Lower leg skin (tissue), 4 donors: ENCODE results near the gene AKNAD1. TPM values are rescaled to one million over a fixed set of nuclear protein-coding genes. Genes with fewer than 3 reads are reported as not detected.

ENCODE experiments used
- DNase-seq, 2 donors: peaks; one replicate each; pipeline ENCODE4 v3.0.0-alpha.2; 2019; ENCODE audit warnings: low spot score in 2 of 2
- H3K4me3 ChIP-seq: fragments of 200-600 bp; sonication (generic); 2 replicates; pipeline ENCODE4 v1.5.1; 2017; ENCODE audit warnings: mild to moderate bottlenecking, low read depth; ENCODE audit not compliant: poor library complexity, severe bottlenecking
- CTCF ChIP-seq, 3 donors: fragments of 450-650 bp; IDR thresholded peaks; one replicate each; pipeline ENCODE4 v1.5.1; 2016; ENCODE audit warnings: antibody characterized with exemption in 3 of 3, mild to moderate bottlenecking in 3 of 3, moderate library complexity in 2 of 3
- POLR2A ChIP-seq, 2 donors: fragments of 450-650 bp; IDR thresholded peaks; one replicate each; pipeline ENCODE4 v1.6.1; 2016 to 2017; ENCODE audit warnings: antibody characterized with exemption in 2 of 2, mild to moderate bottlenecking in 1 of 2, moderate library complexity in 1 of 2
- WGBS, 2 donors: methylation state at CpG; one replicate each; pipeline ENCODE4 v1.1.5; 2018; 5-methylcytosine and 5-hydroxymethylcytosine counted together
- intact Hi-C: fragments of 100-400 bp; cut with DNase I; formaldehyde crosslinking; loops from one replicate; pipeline ENCODE4 v1.15.0; 2023; ENCODE audit warnings: low total_unique reads
- total RNA-seq, 4 donors: library from RNA; depleted of rRNA; stranded (reverse); fragments of >200 nt; gene quantifications; one replicate each; pipeline ENCODE4 v1.1.0, GENCODE V29; 2016

Gene AKNAD1
- 1 to 10 TPM; 2.8 to 5.5 (median 3.5) TPM for total RNA-seq

GRCh38 chr1:108856994-108857393 lies at the start of gene AKNAD1:
TSS of gene AKNAD1 (minus strand) at chr1:108857094. CDS start at chr1:108852664, 4,430 bp downstream.
- TF ChIP-seq POLR2A (IDR thresholded peaks at IDR 0.05) (no peak), CTCF (IDR thresholded peaks at IDR 0.05) (no peak)
- DNase-seq, result no peak
- H3K4me3 ChIP-seq, result no peak within 1 kb of the TSS
- WGBS, 2 donors, result 94 to 100% methylated on average over 1 of the region's 1 CpG
- intact Hi-C loops, result no loop called here

- no peak for DNase-seq
- 95% methylated on average over 3 of the region's 3 CpGs for WGBS, 2 donors
- H3K4me3 ChIP-seq, result no peak overlapping the region
- intact Hi-C loops, result no loop called here
- no peak for TF ChIP-seq CTCF (IDR thresholded peaks at IDR 0.05)
- no peak for TF ChIP-seq POLR2A (IDR thresholded peaks at IDR 0.05)
These were observed 44.2 kb upstream of the AKNAD1 start for GRCh38 chr1:108901106-108901505.

- TF ChIP-seq POLR2A (IDR thresholded peaks at IDR 0.05), result no peak
- no peak for TF ChIP-seq CTCF (IDR thresholded peaks at IDR 0.05)
- H3K4me3 ChIP-seq, result no peak overlapping the region
- DNase-seq, result no peak
- intact Hi-C loops, result no loop called here
- 56 to 60% methylated on average over 8 of the region's 8 CpGs for WGBS, 2 donors
These were observed 41.2 kb upstream of the AKNAD1 start for GRCh38 chr1:108897865-108898720.

GRCh38 chr1:108896146-108897145 lies 39.6 kb upstream of the AKNAD1 start:
- TF ChIP-seq CTCF (IDR thresholded peaks at IDR 0.05) (no peak), POLR2A (IDR thresholded peaks at IDR 0.05) (no peak)
- H3K4me3 ChIP-seq, result no peak overlapping the region
- 33 to 36% methylated on average over 10 of the region's 10 CpGs for whole genome bisulfite sequencing, 2 donors
- DNase-seq, result no peak
- intact Hi-C loops, result no loop called here

- 78 to 80% methylated on average over 4 of the region's 4 CpGs for WGBS, 2 donors
- intact Hi-C loops, result loop anchor here (5.0 kb wide), 1 partner anchor 66 kb away; no protein-coding TSS in a partner anchor
- H3K4me3 ChIP-seq, result no peak overlapping the region
- no peak for DNase-seq
- TF ChIP-seq POLR2A (IDR thresholded peaks at IDR 0.05) (no peak), CTCF (IDR thresholded peaks at IDR 0.05) (no peak)
These were observed 36.2 kb upstream of the AKNAD1 start for GRCh38 chr1:108893141-108893530.
